Activated B cell treated with CpG ODN at 0.5 μM for 24 hours (primary cell): Measurements from ENCODE around the gene TUB. TPM values are rescaled to one million over a fixed set of nuclear protein-coding genes. Genes with fewer than 3 reads are reported as not detected.

Experiments
- ATAC-seq: fragments of 200-7000 bp; cut with Tn5 transposase; one replicate; pipeline ENCODE4 v1.10.0; 2021; ENCODE audit warnings: low read depth, mild to moderate bottlenecking, moderate library complexity
- CTCF ChIA-PET: fragments of 350-600 bp; sonication (Branson Sonifier 250); formaldehyde crosslinking; loops from one replicate; lab custom pipeline; 2021; ENCODE audit warnings: antibody characterized with exemption; lab: Charles Lee
- POLR2A ChIA-PET: fragments of 350-600 bp; sonication (Branson Sonifier 250); formaldehyde crosslinking; loops from one replicate; lab custom pipeline; 2021; ENCODE audit warnings: antibody characterized with exemption; lab: Charles Lee
- DNase-seq: peaks from one replicate; pipeline ENCODE4 v3.0.0; 2022
- H3K27ac Mint-ChIP-seq: one replicate; pipeline ENCODE4 v1.8.0; 2020; ENCODE audit warnings: mixed read lengths
- H3K27me3 Mint-ChIP-seq: one replicate; pipeline ENCODE4 v1.8.0; 2021; ENCODE audit warnings: mixed read lengths
- H3K36me3 Mint-ChIP-seq: one replicate; pipeline ENCODE4 v1.8.0; 2021; ENCODE audit warnings: low read depth, mixed read lengths
- H3K4me1 Mint-ChIP-seq: one replicate; pipeline ENCODE4 v1.8.0; 2021; ENCODE audit warnings: mixed read lengths
- H3K4me3 Mint-ChIP-seq: one replicate; pipeline ENCODE4 v1.8.0; 2020; ENCODE audit warnings: mild to moderate bottlenecking, mixed read lengths
- H3K9me3 Mint-ChIP-seq: one replicate; pipeline ENCODE4 v1.8.0; 2020; ENCODE audit warnings: mixed read lengths
- CTCF ChIP-seq: fragments of 200-600 bp; IDR thresholded peaks from one replicate; pipeline ENCODE4 v1.8.0; 2022; ENCODE audit warnings: antibody characterized with exemption, mild to moderate bottlenecking
- intact Hi-C: fragments of 100-400 bp; cut with micrococcal nuclease; formaldehyde crosslinking; loops from one replicate; pipeline ENCODE4 v1.15.1; 2024
- total RNA-seq: library from RNA; stranded (reverse); gene quantifications from 2 replicates; pipeline ENCODE4 v1.2.3, GENCODE V29; 2022

Gene TUB
- total RNA-seq, 1 donor from 2014 or later: not detected

- H3K9me3 Mint-ChIP-seq: no peaks in the 10 kb centered on the region
- intact Hi-C loops: no loop called here
- no peak overlapping the region for H3K27ac Mint-ChIP-seq
- no peak overlapping the region for H3K4me3 Mint-ChIP-seq
- peaks cover 33% of the 10 kb centered on the region for H3K36me3 Mint-ChIP-seq
- CTCF ChIA-PET: interaction anchor here (1.0 to 10.2 kb wide), 3 partner anchors 8 to 95 kb away, joined by 3 to 86 read pairs (median 26); no protein-coding TSS in a partner anchor
- no peak for TF ChIP-seq CTCF
- ATAC-seq (no peak), DNase-seq (no peak)
- POLR2A ChIA-PET: no interaction called here
- H3K27me3 Mint-ChIP-seq: no peaks in the 10 kb centered on the region
- H3K4me1 Mint-ChIP-seq: no peaks in the 10 kb centered on the region
These were observed 20.4 kb downstream of the TUB start for GRCh38 chr11:8101421-8101820.

DNA sequence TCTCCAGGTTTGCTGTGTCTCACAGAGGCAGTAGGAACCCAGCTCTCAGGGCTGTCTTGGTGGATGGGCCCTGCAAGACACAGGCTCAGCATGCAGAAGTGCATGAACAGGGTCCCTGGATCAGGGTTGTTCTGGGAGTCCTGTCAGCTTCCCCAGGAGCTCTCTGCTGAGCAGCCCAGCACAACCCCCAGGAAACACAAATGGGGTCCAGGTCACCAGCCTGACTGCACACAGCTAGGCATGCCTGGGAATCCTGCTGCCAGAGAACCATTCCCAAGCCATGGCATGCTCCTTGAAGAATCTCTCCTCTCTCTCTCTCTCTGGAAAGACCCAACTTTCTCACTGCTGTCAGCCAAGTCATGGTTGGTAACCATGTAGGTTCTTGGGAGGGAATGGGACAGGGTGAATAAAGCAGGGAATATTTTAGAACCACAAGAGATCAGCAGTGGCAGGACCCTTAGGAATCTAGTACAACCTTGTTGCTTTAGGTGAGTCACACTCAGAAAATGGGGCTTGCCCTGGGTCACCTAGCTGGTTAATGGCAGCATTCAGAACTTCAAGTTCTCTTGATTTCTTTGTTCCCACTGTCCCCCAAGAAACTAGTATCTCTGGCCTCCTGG lies 21.4 kb downstream of the TUB start:
- no peak overlapping the region for H3K27ac Mint-ChIP-seq
- DNase-seq (no peak), ATAC-seq (no peak)
- CTCF ChIA-PET: interaction anchor here (0.6 to 10.2 kb wide), 2 partner anchors 96 to 200 kb away, joined by 3 to 86 read pairs; no protein-coding TSS in a partner anchor
- intact Hi-C loops: no loop called here
- no peaks in the 10 kb centered on the region for H3K9me3 Mint-ChIP-seq
- POLR2A ChIA-PET: no interaction called here
- H3K36me3 Mint-ChIP-seq: peaks cover 43% of the 10 kb centered on the region
- no peak overlapping the region for H3K4me3 Mint-ChIP-seq
- no peaks in the 10 kb centered on the region for H3K27me3 Mint-ChIP-seq
- no peak for TF ChIP-seq CTCF
- H3K4me1 Mint-ChIP-seq: no peaks in the 10 kb centered on the region

DNA sequence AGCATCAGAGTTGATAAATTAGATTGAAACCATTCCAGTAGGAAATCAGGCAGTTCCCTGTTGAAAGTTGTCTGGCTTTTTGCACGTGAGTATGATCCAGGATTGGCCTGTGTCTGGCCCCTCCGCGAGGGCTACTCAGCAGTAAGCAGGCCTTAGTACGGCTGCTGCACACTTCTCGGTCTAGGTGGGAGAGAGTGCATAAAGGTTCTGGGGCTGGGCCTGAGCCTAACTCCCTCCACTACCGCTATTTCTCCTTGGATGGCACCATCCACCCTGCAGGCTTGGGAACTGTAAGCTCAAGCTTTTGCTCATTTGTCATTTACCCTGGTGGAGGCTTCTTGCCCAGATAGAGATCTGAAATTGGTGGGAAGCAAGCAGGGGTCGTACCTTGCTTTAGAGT lies 22.0 kb downstream of the TUB start:
- peaks cover 48% of the 10 kb centered on the region for H3K36me3 Mint-ChIP-seq
- H3K27ac Mint-ChIP-seq: no peak overlapping the region
- DNase-seq: no peak
- ChIA-PET CTCF (interaction anchor here (0.6 to 10.2 kb wide), 2 partner anchors 97 to 286 kb away, joined by 3 to 86 read pairs; no protein-coding TSS in a partner anchor), POLR2A (no interaction called here)
- intact Hi-C loops: no loop called here
- no peak for ATAC-seq
- no peak overlapping the region for H3K4me3 Mint-ChIP-seq
- TF ChIP-seq CTCF: no peak
- H3K4me1 Mint-ChIP-seq: no peaks in the 10 kb centered on the region
- H3K27me3 Mint-ChIP-seq: no peaks in the 10 kb centered on the region
- H3K9me3 Mint-ChIP-seq: no peaks in the 10 kb centered on the region

DNA sequence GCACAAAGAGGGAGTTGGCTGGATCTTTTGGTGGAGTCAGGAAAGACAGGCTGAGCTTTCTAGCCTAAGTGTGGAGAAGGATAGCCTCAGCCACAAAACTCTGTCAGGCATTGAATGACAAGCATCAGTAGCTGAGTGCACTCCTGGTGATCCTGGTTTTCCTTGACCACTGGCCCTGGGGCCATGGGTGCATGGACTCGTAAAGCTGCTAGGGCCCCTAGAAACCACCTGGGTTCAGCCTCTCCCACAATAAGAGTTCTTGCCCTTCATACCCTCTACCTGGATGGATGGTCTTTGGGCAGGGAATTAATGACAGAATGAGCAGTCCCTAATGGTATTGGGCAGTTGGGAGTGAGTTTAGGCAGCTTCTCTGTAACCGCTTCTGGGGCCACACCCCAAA lies 22.9 kb downstream of the TUB start:
- Mint-ChIP-seq H3K27ac (no peak overlapping the region), H3K4me3 (no peak overlapping the region), H3K27me3 (no peaks in the 10 kb centered on the region), H3K36me3 (peaks cover 57% of the 10 kb centered on the region), H3K9me3 (no peaks in the 10 kb centered on the region), H3K4me1 (no peaks in the 10 kb centered on the region)
- ChIA-PET POLR2A (no interaction called here), CTCF (no interaction called here)
- ATAC-seq: no peak
- DNase-seq: no peak
- intact Hi-C loops: no loop called here
- no peak for TF ChIP-seq CTCF

DNA sequence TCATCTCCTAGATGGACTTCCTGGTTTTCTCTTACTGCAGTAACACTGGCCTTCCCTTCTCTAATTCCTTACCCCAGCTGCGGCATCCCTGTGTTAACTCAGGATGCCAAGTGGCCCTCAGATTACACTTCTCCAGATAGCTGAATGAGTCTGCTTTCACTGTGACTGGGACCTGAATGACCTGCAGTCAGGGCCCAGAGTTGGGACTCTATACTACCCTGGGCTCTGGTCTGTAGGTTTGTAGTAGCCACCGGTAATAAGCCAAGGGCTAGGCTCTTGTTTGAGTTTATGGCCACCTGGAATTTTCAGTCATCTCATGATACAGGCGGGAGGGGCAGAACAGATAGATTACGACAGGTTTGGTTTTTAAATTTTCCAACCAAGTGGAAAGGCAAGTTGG lies 24.1 kb downstream of the TUB start:
- H3K27ac Mint-ChIP-seq: no peak overlapping the region

More for the DNA sequence above, 24.1 kb downstream of the TUB start:
- no peak for TF ChIP-seq CTCF
- DNase-seq (no peak), ATAC-seq (no peak)
- Mint-ChIP-seq H3K4me1 (no peaks in the 10 kb centered on the region), H3K4me3 (no peak overlapping the region), H3K36me3 (peaks cover 70% of the 10 kb centered on the region), H3K27me3 (no peaks in the 10 kb centered on the region), H3K9me3 (no peaks in the 10 kb centered on the region)
- intact Hi-C loops: no loop called here
- CTCF ChIA-PET: no interaction called here
- POLR2A ChIA-PET: no interaction called here
